ENCODE measurements around the gene CYTH1.

DNA sequence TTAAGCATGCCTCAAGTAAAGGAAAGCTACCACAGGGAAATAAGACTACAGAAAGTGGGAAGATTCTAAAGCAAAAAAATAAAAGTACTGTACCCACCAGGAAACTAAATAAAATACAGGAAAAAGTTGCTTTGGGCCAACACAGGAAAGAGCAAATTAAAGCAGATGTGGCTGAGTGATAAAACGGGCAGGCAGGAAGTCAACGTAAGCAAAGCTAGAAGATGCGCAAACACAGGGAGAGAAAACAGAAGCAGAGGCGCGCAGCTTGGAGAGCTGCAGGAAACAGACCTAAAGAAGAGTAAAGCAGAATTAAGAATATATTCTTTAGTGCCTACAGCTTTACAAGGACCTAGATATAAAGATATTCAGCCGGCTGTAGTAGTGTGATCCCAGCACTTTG is 36.9 kb upstream of the CYTH1 start:
- TF ChIP-seq, protein P1, sequence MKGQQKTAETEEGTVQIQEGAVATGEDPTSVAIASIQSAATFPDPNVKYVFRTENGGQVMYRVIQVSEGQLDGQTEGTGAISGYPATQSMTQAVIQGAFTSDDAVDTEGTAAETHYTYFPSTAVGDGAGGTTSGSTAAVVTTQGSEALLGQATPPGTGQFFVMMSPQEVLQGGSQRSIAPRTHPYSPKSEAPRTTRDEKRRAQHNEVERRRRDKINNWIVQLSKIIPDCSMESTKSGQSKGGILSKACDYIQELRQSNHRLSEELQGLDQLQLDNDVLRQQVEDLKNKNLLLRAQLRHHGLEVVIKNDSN (IDR thresholded peaks at IDR 0.05; ENCODE audit: borderline replicate concordance, extremely low read length, insufficient read depth, low read depth, low read length) = no peak
- TF ChIP-seq CREB1 (IDR thresholded peaks at IDR 0.05; ENCODE audit: low read depth) = no peak
- no peak for TF ChIP-seq NFIC (IDR thresholded peaks at IDR 0.05; ENCODE audit: low read depth, low read length)
- TF ChIP-seq KLF5 (IDR thresholded peaks at IDR 0.05; ENCODE audit: partially characterized antibody) = no peak
- TF ChIP-seq POLR2A (IDR thresholded peaks at IDR 0.05; ENCODE audit: low read depth, low read length) = no peak

Measured in GM12878 (cell line).